NCI-H2171 (cell line): ENCODE data around the gene SLC5A1.
"Not testable (repeated sequence)": the region's sequence is repeated elsewhere in the genome, so short reads cannot be mapped to it uniquely, and the experiment has no call there.

Source experiments
- DNase-seq: peaks from one replicate; lab custom pipeline; 2025; lab: John Stamatoyannopoulos, UW

SLC5A1 gene

DNA sequence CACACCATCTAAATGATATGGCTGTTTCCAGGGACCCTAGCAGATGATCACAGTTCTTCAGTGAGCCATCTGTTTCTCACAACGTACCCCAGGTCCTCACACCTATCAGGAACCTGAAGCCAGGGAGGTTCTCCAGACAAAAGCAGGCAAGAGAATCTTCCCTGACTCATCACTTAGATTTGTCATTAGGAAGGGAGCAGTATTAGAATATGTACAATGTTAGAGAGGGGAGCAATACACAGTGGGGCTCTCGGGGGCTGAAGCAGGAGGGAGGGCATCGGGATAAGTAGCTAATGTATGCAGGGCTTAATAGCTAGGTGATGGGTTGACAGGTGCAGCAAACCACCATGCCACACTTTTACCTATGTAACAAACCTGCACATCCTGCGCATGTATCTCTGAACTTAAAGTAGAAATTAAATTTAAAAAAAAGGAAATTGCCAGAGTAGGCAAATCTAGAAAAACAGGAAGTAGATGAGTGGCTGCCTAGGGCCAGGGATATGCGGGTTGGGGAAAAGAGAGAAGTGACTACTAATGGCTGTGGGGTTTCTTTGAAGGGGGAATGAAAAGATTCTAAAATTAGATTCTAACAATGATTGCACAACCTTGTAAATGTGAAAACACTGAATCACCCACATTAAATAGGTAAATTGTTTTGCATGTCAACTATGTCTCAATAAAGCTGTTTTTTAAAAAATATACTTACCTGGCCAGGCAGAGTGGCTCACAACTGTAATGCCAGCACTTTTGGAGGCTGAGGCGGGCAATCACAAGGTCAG lies 101.6 kb downstream of the SLC5A1 start:
- no peak for DNase-seq

DNA sequence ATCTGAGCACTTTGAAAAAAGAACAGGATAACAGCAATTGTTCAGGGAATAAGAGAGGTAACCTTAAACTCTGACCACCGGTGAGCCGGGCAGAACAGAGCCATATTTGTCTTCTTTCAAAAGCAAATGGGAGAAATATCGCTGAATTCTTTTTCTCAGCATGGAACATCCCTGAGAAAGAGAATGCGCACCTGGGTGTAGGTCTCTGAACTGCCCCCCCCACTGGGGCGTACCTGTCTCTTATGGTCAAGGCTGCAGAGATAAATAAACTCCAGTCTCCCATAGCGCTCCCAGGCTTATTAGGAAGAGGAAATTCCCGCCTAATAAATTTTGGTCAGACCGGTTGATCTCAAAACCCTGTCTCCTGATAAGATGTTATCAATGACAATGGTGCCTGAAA lies 104.1 kb downstream of the SLC5A1 start:
- DNase-seq = not testable (repeated sequence)

DNA sequence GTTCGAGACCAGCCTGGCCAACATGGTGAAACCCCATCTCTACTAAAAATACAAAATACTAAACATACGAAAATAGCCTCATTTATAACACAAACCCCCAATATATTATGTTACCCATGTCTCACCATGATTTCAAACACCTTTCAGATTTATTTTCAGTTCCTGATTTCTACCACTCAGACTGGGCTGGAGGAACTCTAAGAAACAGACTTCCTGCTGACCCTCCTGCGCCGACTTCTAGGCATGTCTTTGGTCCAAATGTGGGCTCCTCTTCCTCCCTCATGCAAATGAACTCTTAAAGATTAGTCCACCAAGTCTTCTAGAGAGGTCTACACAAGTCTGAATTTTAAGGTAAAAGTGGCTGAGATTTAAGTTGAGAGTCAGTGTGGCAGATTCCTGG lies 105.3 kb downstream of the SLC5A1 start:
- DNase-seq = not testable (repeated sequence)

DNA sequence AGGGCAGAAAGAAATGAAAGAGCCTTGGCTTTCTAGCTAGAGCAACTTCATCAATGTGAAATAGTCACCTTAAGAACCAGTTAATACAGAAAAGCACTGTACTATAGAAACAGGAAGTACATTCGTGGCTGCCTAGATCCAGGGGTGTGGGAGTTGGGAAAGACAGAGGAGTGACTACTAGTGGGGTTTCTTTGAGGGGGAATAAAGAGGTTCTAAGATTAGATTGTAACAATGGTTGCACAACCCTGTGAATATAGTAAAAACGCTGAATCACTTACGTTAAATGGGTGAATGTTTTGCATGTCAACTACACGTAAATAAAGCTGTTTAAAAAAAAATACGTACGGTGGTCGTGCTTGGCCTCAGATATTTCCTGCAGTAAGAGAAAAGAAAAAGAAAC lies 107.6 kb downstream of the SLC5A1 start:
- not testable (repeated sequence) for DNase-seq

DNA sequence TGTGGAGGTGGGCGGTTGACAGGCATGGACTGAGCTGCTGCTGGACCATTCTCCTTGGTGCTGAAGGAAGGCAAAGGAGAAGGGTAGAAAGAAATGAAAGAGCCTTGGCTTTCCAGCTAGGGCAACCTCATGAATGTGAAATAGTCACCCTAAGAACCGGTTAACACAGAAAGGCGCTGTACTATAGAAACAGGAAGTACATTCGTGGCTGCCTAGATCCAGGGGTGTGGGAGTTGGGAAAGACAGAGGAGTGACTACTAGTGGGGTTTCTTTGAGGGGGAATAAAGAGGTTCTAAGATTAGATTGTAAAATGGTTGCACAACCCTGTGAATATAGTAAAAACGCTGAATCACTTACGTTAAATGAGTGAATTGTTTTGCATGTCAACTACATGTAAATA lies 108.6 kb downstream of the SLC5A1 start:
- not testable (repeated sequence) for DNase-seq

DNA sequence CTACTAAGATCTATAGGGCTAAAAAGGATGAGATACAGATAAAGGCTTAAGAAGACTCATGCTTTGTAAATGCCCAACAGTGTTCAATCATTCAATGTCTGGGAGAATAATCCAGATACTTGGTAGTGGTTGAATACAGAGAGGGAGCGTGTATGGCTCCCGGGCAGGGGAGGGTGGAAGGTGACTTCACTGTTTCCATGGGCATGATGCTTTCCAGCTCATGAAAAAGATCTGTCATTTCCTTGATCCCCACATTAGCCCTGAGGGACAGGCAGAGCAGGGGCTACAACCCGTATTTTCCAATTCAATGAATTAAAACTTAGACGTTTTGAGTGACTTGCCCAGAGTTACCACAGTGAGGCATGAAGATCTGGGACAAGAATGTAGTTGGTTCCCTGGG lies 111.7 kb downstream of the SLC5A1 start:
- not testable (repeated sequence) for DNase-seq

DNA sequence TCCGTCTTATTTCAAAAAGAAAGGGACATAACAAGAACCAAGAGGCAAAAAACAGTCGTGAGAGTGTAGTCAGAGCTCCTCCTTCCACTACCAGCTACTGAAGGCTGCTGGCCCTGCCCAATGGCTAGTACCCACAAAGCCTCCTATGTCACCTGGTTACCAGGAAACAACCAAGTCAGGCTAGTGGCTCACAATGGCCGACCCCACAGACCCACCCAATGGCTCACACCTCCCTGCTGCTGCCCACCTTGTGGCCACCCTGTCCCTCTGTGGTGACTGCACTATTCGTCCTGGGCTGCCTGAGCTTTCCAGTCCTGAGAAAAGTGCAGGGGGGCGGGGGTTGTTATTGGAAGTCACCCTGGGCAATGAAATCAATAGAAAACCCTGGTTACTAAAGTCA lies 114.6 kb downstream of the SLC5A1 start:
- not testable (repeated sequence) for DNase-seq

DNA sequence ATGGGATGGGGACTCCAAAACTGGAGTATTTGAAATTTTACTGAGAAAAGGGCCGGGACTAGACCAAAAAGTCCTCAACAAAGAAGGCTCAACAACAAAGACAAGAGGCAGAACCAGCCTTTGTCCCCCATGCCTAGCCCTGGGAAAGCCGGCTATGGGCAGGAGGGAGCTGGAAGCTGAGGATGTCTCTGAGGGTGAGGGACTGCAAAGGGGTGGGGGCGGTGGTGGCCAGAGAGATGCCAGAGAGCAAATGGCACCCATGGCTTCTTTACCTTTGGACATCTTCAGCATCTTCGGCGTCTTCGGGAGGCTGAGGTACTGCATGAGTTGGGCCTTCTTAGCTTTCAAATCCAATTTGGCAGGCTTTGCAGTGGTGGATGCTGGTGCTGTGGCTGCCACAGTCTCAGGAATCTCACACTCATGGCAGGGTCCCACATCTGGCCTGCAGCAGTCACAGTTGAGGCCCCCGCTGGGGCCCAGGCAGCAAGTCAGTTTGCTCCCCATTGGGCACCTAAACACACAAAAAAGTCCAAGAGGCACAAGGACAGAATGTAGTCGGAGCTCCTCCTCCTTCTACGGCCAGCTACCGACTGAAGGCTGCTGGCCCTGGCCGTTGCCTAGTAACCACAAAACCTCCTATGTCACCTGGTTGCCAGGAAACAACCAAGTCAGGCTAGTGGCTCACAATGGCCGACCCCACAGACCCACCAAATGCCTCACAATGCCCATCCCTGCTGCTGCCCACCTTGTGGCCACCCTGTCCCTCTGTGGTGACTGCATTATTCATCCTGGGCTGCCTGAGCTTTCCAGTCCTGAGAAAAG lies 115.9 kb downstream of the SLC5A1 start, which contains the start of gene C22orf42:
TSS of gene C22orf42 (minus strand) at position 592 of the 822 bp plus-strand sequence. CDS start at position 504, 88 bp downstream.
- DNase-seq = no peak

DNA sequence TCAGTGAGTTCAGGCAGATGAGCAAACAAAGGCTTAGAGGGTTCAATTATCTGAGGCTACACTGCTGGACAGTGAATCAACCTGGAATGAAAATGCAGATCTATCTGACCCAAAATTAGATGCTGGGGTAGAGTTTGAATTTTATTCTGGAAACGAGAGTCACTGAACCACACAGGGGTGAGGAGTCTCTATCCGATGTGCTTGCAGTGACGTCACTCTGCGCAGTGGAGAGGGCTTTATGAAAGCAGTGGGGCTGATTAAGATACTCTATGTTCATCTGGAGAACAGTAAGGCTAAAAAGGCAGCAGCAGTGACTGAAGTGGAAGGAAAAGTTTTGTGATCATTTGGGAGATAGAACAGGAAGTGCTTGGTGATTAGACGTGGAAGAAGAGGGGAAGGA lies 117.3 kb downstream of the SLC5A1 start:
- not testable (repeated sequence) for DNase-seq
